Epithelial cell of prostate (primary cell): ENCODE measurements around the gene PRKAG3.

Source experiments
- DNase-seq: peaks from one replicate; pipeline ENCODE4 v3.0.0-alpha.2; 2011; ENCODE audit warnings: low read depth, low spot score
- H3K27ac ChIP-seq: fragments of 450-650 bp; 2 replicates; pipeline ENCODE4 v1.5.1; 2017; ENCODE audit warnings: mild to moderate bottlenecking

The PRKAG3 gene

GRCh38 chr2:218831378-218831990 is at the start of gene PRKAG3:
Gene PRKAG3 (minus strand): TSS chr2:218831803.
- H3K27ac ChIP-seq: no peak within 1 kb of the TSS
- no peak for DNase-seq

- no peak for DNase-seq
- H3K27ac ChIP-seq: no peak overlapping the region
These were observed 49.4 kb upstream of the PRKAG3 start for GRCh38 chr2:218880859-218881594.

GRCh38 chr2:218880102-218880858 is 48.7 kb upstream of the PRKAG3 start, which contains the start of gene WNT10A:
Gene WNT10A (plus strand): TSS chr2:218880852. CDS start chr2:218880996, 144 bp downstream.
- no peak within 1 kb of the TSS for H3K27ac ChIP-seq
- DNase-seq: no peak

- no peak for DNase-seq
These were observed 48.1 kb upstream of the PRKAG3 start for GRCh38 chr2:218879776-218880101.

GRCh38 chr2:218878926-218879761 is 47.5 kb upstream of the PRKAG3 start:
- DNase-seq: no peak
- H3K27ac ChIP-seq: no peak overlapping the region

More at GRCh38 chr2:218879776-218880101, 48.1 kb upstream of the PRKAG3 start:
- H3K27ac ChIP-seq: no peak overlapping the region

- no peak for DNase-seq
- no peak overlapping the region for H3K27ac ChIP-seq
These were observed 46.9 kb upstream of the PRKAG3 start for GRCh38 chr2:218878486-218878885.

GRCh38 chr2:218877891-218878290 is 46.3 kb upstream of the PRKAG3 start:
- H3K27ac ChIP-seq: no peak overlapping the region
- no peak for DNase-seq

GRCh38 chr2:218877331-218877730 is 45.7 kb upstream of the PRKAG3 start:
- no peak overlapping the region for H3K27ac ChIP-seq

GRCh38 chr2:218876562-218877219 is 45.1 kb upstream of the PRKAG3 start:
- H3K27ac ChIP-seq: no peak overlapping the region
- no peak for DNase-seq

More at GRCh38 chr2:218877331-218877730, 45.7 kb upstream of the PRKAG3 start:
- no peak for DNase-seq

GRCh38 chr2:218875692-218876246 is 44.2 kb upstream of the PRKAG3 start:
- DNase-seq: no peak
- H3K27ac ChIP-seq: no peak overlapping the region

- DNase-seq: no peak
- no peak overlapping the region for H3K27ac ChIP-seq
These were observed 42.0 kb upstream of the PRKAG3 start for GRCh38 chr2:218873359-218874194.

GRCh38 chr2:218872645-218873358 is 41.2 kb upstream of the PRKAG3 start:
- no peak for DNase-seq
- no peak overlapping the region for H3K27ac ChIP-seq

GRCh38 chr2:218871345-218872302 is 40.0 kb upstream of the PRKAG3 start:
- no peak for DNase-seq
- H3K27ac ChIP-seq: no peak overlapping the region

GRCh38 chr2:218870984-218871344 is 39.4 kb upstream of the PRKAG3 start:
- H3K27ac ChIP-seq: no peak overlapping the region
- no peak for DNase-seq

GRCh38 chr2:218869064-218869463 is 37.5 kb upstream of the PRKAG3 start:
- no peak overlapping the region for H3K27ac ChIP-seq
- DNase-seq: no peak

- no peak for DNase-seq
- no peak overlapping the region for H3K27ac ChIP-seq
These were observed 36.3 kb upstream of the PRKAG3 start for GRCh38 chr2:218867900-218868299.

- no peak for DNase-seq
- H3K27ac ChIP-seq: no peak overlapping the region
These were observed 34.4 kb upstream of the PRKAG3 start for GRCh38 chr2:218865999-218866398.
